NOMO-1 (cell line): ENCODE results near the gene WDR54.
"Not testable (repeated sequence)": the region's sequence is repeated elsewhere in the genome, so short reads cannot be mapped to it uniquely, and the experiment has no call there.

Experiments used
- DNase-seq, 2 experiments: peaks; one replicate each; lab custom pipeline; 2025; ENCODE audit not compliant: unreplicated experiment in 2 of 2; lab: John Stamatoyannopoulos, UW

Gene WDR54

GRCh38 chr2:74427551-74427950, 6.0 kb downstream of the WDR54 start:
- DNase-seq: no peak

GRCh38 chr2:74428675-74429074, 7.1 kb downstream of the WDR54 start:
- no peak for DNase-seq

DNA sequence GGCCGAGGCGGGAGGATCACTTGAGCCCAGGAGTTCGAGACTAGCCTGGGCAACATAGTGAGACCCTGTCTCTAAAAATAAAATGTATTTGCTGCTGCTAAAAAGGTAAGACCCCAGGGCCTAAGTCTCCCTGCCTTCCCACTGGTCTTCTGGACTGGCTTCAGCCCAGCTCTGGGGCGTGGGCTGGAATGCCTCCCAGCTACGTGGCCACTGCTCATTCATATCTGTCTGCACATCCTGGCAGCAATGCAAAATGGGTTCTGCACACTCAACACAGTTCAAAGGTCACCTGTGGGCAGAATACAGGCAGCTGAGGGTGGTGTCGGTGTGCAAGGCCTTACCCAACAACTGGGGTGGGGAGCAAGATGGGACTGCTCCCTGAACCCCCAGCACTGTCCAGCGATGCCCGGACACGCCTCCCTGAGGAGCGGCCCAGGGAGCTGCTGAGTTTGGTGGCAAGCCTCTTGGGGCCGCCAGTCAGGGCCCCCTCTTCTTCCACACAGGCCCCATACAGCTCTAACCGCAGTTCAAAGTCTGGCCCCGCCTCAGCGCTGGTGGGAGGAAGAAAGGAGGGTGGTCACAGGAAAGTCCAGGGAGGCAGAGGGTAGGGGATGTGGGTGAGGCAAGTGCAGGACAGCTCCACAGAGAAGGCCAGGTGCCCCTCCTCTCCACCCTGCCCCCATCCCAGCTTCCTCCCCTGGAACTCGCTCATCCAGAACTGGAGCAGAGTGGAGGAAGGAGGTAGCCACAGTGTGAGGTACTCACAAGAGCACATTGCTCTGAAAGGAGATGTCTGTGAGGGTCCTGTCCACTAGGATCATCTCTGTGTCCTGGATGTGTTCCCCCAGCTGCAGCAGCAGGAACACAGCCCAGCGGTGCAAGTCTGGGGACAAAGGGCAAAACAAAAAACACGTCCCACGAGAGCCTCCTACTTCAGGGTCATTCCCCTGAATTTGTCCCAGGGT, 8.2 kb downstream of the WDR54 start:
- DNase-seq: no peak

DNA sequence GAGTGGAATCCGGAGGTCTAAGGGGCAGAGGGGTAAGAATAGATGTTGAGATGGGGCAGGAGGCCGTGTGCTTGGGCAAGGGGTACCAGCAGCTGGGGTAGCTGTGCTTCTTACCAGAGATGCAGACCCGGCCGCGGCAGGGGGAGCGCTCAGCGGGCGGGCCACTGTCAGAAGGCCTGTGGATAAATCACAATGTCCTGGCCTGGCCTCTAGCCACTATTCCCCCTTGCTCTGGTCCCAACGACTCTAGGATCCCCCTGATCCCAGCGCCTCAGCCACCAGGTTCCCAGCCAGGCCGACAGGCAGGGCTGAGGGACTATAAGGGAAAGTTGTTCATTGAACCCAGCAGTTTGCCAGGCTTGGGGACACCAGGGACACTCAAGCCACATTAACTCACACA, 9.0 kb downstream of the WDR54 start:
- no peak for DNase-seq

- DNase-seq: no peak
These were observed 14.7 kb downstream of the WDR54 start for GRCh38 chr2:74436111-74436805.

DNA sequence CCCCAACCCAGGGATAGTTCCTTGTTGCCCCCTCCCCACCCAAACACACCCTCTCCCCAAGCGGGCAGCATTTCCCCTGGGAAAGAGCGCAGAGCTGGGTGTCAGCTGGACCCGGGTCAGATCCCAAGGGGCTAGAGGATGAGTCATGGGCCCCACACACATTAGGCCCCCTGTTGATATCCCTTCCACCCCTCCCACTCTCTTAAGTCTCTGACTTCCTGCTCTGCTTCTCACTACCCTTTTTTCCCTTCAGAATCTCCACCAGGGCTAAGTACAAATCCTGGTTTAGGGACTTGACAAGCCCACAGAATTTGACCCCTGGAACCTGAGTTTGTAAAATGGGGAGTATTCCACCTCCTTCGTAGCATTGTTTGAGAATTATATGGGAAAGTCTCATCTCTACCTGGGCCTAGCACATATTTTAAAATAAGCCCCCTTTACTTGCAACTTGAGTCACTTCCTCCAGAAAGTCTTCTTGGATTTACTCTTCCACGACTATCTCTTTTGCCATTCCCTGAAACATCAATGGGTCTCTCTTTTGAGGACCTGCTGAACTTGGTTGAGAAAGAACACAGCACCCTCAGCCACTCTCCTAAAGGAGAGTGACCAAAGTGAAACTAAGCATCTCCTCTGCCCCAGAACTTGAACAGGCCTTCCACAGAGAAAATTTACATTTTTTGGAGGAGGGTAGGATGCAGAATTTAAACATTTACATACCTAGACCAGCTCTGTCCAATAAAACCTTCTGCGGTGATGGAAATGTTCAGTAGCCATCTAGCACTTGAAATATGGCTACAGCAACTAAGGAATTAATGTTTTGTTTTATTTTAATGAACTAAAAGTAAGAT, 15.5 kb downstream of the WDR54 start:
- DNase-seq: no peak

- no peak for DNase-seq
These were observed 16.7 kb downstream of the WDR54 start for GRCh38 chr2:74438248-74438647.

- DNase-seq: no peak
These were observed 17.8 kb downstream of the WDR54 start for GRCh38 chr2:74439373-74439772.

- no peak for DNase-seq
These were observed 18.4 kb downstream of the WDR54 start for GRCh38 chr2:74439803-74440377.

DNA sequence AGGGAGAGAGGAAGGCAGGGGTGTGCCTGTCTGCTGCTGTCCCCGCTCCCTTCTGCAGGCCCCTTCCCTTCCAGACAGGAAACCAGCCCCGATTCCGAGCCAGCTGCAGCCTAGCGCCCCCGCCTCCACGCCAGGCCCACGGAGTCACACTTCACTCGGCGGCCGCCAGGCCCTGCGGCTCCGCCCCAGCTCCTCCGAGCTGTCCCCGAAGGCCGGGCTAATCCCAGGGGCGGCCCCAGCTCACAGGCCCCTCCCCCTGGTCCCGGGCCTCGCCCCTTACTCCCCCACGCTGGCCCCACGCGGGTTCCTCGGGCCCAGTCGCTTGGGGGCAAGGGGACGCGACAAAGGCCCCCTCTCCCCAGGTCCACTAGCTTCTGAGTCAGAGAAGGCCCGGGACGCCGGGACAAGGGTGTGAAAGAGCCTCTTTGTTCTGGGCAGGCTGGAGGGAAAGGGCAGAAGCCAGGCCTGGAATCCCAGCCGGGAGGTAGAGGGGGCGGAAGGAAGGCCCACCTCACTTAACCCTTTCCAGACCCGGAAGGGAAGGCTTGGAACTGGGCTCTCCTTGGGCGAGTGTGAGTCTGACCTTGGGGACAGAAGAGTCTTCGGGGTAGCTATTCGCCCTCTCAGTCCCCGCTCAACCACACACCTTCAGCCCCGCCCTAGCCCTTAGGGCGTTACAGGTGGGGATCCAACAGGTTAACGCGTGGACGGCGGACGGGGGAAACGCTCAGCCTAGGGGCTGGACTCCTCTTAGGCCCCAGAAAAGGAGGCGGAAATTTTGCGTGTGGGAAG, 19.0 kb downstream of the WDR54 start:
- peak; percentile 63 to 86 for DNase-seq

DNA sequence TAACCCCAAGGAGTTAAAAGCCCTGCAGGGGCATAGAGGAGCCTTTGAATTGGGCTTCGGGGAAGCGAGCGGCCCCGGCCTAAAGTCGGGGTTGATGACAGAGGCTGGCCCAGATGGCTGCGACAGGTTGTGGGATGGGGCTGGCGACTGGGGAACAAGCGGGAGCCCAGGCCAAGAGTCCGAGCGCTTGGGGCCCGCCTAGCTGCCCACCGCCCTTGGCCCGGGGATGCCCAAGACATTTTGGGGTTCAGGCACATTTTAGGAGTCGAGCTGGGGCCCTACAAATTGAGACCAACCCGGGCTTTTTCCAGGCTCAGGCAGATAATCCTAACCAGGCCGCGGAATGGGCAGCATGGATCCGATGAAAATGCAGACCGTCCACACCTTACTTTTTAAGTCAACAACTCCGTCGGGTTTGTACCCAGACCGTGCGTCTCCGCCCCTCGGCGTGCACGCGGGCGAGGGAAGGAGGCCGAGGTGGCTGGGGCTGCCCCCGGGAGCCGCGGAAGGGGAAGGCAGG, 19.7 kb downstream of the WDR54 start:
- no peak for DNase-seq

DNA sequence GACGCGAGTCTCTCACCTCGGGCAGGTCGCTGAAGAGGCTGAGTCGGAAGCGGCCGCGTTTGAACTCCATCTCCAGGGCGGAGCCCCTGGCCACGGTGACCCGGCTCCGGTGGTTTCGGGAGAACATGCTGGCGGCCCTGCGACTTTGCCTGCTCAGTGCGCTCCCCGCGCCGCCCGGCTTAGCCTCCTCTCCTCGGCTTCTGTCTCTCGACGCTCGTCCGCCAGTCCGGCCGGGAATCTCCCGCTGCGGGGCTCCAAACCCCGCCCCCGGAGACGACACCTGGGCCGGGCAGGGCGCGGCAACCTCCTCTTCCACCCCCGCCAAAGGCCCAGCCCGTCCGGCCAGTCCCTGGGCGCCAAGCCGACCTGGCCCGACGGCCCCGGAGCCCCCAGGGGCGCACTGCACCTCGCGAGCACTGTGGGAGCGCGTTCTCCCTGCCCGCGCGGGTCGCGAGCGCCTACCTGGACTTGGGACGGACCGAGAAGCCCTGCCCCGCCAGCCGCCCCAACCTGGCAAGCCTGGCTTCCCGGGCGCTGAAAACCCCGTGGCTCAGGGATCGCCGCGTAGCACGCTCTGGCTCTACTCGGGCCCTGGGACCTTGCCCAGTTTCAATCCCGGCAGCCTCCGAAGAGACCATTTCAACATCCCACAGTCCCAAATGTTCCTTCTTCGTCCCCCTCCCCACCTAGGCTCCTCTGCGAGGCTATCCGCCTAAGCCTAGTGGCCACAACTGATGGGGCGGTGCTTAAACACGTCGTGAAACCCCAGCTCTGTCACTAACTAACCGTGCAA, 20.4 kb downstream of the WDR54 start, which contains the start of gene RTKN:
TSS of gene RTKN (minus strand) at position 248 of the 793 bp plus-strand sequence. CDS start at position 127, 121 bp downstream.
- no peak for DNase-seq

GRCh38 chr2:74442483-74443297, 21.2 kb downstream of the WDR54 start:
- not testable (repeated sequence) for DNase-seq

- no peak for DNase-seq
These were observed 23.2 kb downstream of the WDR54 start for GRCh38 chr2:74444498-74445318.

DNA sequence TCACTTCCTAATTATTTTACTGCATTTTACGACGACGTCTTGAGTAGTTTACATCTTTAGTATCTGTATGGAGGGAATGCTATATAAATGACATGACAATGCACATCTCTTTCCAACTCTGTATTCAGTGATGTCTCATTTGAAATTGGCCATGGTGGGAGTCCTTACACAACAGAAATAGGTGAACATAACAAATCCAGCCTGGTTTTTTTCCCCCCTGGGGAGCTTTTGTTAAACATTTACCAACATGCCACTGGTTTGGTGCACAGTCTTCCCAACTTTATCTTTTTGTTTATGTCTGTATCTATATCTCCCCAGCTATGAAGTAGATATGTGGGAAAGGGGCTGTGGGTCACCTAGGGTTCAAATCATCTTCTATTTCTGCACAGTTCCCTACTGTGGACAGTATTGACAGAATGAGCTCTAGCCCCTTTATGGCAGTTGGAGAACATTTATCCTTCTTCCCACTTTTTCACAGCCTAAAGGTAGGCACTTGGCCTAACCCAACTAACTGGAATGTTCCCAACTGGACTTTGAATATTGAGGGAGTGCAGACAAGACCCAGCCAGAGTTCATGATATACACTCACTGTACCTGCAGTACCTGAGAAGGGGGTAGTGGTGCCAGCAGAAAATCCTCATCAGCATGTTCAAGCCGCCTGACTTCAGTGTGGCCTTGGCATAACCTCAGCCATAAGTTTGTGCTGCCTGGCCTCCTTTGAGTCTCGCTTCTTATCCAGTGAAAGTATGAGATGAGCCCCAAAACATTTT, 25.9 kb downstream of the WDR54 start:
- DNase-seq: no peak

DNA sequence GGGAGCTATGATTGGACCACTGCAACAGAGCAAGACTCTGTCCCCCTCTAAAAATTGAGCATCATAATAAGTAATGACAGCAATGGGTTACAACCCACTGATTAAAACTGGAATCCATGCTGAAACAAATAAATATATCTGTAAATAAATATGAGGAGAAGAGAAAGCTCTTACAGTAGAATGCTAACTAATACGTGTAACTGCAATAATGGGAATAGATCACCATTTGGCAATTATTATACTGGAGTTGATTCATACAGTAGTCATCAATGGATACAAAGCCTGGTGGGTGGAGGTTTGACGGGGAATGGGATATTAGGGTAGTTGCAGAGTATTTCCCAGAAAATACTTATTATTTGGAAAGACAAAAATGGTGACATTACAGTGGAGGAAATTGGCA, 27.2 kb downstream of the WDR54 start:
- no peak for DNase-seq
